CD4-positive, alpha-beta T cell (primary cell): Measurements from ENCODE around the gene HORMAD2. TPM values are rescaled to one million over a fixed set of nuclear protein-coding genes. Genes with fewer than 3 reads are reported as not detected.

ENCODE experiments used
- ATAC-seq: fragments of 200-7000 bp; cut with Tn5 transposase; one replicate; pipeline ENCODE4 v1.10.0; 2022; ENCODE audit warnings: mild to moderate bottlenecking; ENCODE audit not compliant: poor library complexity
- CTCF ChIA-PET: fragments of 350-600 bp; sonication (Branson Sonifier 250); formaldehyde crosslinking; loops from one replicate; lab custom pipeline; 2021; ENCODE audit warnings: antibody characterized with exemption, inconsistent platforms; lab: Charles Lee
- POLR2A ChIA-PET: fragments of 350-600 bp; sonication (Branson Sonifier 250); formaldehyde crosslinking; loops from one replicate; lab custom pipeline; 2021; ENCODE audit warnings: antibody characterized with exemption, inconsistent platforms; lab: Charles Lee
- DNase-seq, 14 experiments: peaks; one replicate each; pipeline ENCODE4 v3.0.0-alpha.2; 2013 to 2020; ENCODE audit warnings: mixed read lengths in 2 of 14
- H3K27ac ChIP-seq, 2 donors: one replicate each; pipeline versions ENCODE4 v1.5.1 to v1.7.0; 2013; ENCODE audit warnings: low read length in 2 of 2, low read depth in 1 of 2, mild to moderate bottlenecking in 1 of 2
- H3K27me3 ChIP-seq, 2 experiments: 1 replicate in 1 of 2; 2 replicates in 1 of 2; pipeline versions ENCODE4 v1.6.1 to v1.7.0; 2013; ENCODE audit warnings: low read length in 2 of 2, control low read depth in 1 of 2, mild to moderate bottlenecking in 1 of 2, moderate library complexity in 1 of 2; ENCODE audit not compliant: insufficient read depth in 2 of 2, control insufficient read depth in 1 of 2
- H3K36me3 ChIP-seq: one replicate; pipeline ENCODE4 v1.6.1; 2013; ENCODE audit warnings: low read length, control low read depth; ENCODE audit not compliant: insufficient read depth
- H3K4me1 ChIP-seq: one replicate; pipeline ENCODE4 v1.6.1; 2013; ENCODE audit warnings: low read length, control low read depth; ENCODE audit not compliant: insufficient read depth
- H3K4me3 ChIP-seq: one replicate; pipeline ENCODE4 v1.5.1; 2013; ENCODE audit warnings: mild to moderate bottlenecking, low read length, moderate library complexity
- H3K9me3 ChIP-seq, 2 experiments: 1 replicate in 1 of 2; 2 replicates in 1 of 2; pipeline versions ENCODE4 v1.6.1 to v1.7.0; 2013; ENCODE audit warnings: low read length in 2 of 2, mild to moderate bottlenecking in 2 of 2, control low read depth in 1 of 2, moderate library complexity in 1 of 2; ENCODE audit not compliant: control insufficient read depth in 1 of 2, insufficient read depth in 1 of 2
- H3K27ac Mint-ChIP-seq: one replicate; pipeline ENCODE4 v1.8.0; 2020; ENCODE audit warnings: mixed read lengths
- H3K27me3 Mint-ChIP-seq: one replicate; pipeline ENCODE4 v1.8.0; 2021; ENCODE audit warnings: mixed read lengths
- H3K36me3 Mint-ChIP-seq: one replicate; pipeline ENCODE4 v1.8.0; 2021; ENCODE audit warnings: low read depth, mixed read lengths
- H3K4me1 Mint-ChIP-seq: one replicate; pipeline ENCODE4 v1.8.0; 2021; ENCODE audit warnings: low read depth, mixed read lengths
- H3K4me3 Mint-ChIP-seq: one replicate; pipeline ENCODE4 v1.8.0; 2020; ENCODE audit warnings: mild to moderate bottlenecking, mixed read lengths
- H3K9me3 Mint-ChIP-seq: one replicate; pipeline ENCODE4 v1.8.0; 2020; ENCODE audit warnings: mixed read lengths
- CTCF ChIP-seq: fragments of 200-600 bp; IDR thresholded peaks from one replicate; pipeline ENCODE4 v1.8.0; 2022; ENCODE audit warnings: antibody characterized with exemption, mild to moderate bottlenecking
- intact Hi-C, 2 experiments: fragments of 100-400 bp; cut with DNase I in 1 of 2; cut with micrococcal nuclease in 1 of 2; formaldehyde crosslinking; loops; one replicate each; pipeline versions ENCODE4 v1.15.1 to v1.9.0; 2023 to 2025; cut with DNase I, micrococcal nuclease
- polyA plus RNA-seq, 2 donors: library from polyadenylated mRNA; unstranded; fragments of 120-200 nt; gene quantifications; one replicate each; pipeline ENCODE4 v1.2.1, GENCODE V29; 2013
- total RNA-seq, 174 experiments: library from RNA in 2 of 174; stranded (reverse) in 2 of 174; gene quantifications; one replicate each; pipeline ENCODE4 v1.2.3 and lab custom pipeline; 2021 to 2026

The HORMAD2 gene, protein sequence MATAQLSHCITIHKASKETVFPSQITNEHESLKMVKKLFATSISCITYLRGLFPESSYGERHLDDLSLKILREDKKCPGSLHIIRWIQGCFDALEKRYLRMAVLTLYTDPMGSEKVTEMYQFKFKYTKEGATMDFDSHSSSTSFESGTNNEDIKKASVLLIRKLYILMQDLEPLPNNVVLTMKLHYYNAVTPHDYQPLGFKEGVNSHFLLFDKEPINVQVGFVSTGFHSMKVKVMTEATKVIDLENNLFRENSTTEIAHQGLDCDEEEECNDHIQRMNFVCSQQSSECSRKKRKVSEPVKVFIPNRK
- total RNA-seq (not detected), total RNA-seq (lab: John Stamatoyannopoulos, UW) (0 to 0.47 (median 0) reads per million in 172 experiments)
- 0.05 TPM for polyA plus RNA-seq (2013, experiment 1 of 2)
- polyA plus RNA-seq (2013, experiment 2 of 2): not detected

- H3K9me3 Mint-ChIP-seq: peaks cover 2% of the 10 kb centered on the region
- H3K9me3 ChIP-seq: peaks cover 0 to 4% of the 10 kb centered on the region in 2 experiments
- H3K36me3 Mint-ChIP-seq: no peaks in the 10 kb centered on the region
- no peaks in the 10 kb centered on the region for H3K36me3 ChIP-seq
- intact Hi-C loops: loop anchor here in 1 of 2 experiments (10.0 kb wide), 1 partner anchor 685 kb away; no protein-coding TSS in a partner anchor
- H3K27ac ChIP-seq: no peak within 1 kb of the TSS
- H3K27ac Mint-ChIP-seq: no peak within 1 kb of the TSS
- no peak within 1 kb of the TSS for H3K4me3 Mint-ChIP-seq
- peaks cover 14% of the 10 kb centered on the region for H3K4me1 ChIP-seq
- no peaks in the 10 kb centered on the region for H3K27me3 Mint-ChIP-seq
- peak in 1 of 14 experiments; percentile 13 for DNase-seq
- no peak for TF ChIP-seq CTCF
- ChIA-PET POLR2A (no interaction called here), CTCF (interaction anchor here (1.6 kb wide), 1 partner anchor 9 kb away, joined by 4 read pairs; no protein-coding TSS in a partner anchor)
- ATAC-seq: no peak
- no peaks in the 10 kb centered on the region for H3K27me3 ChIP-seq
- H3K4me1 Mint-ChIP-seq: peaks cover 17% of the 10 kb centered on the region
- H3K4me3 ChIP-seq: no peak within 1 kb of the TSS
These were observed at the start of gene HORMAD2 for GRCh38 chr22:30079952-30080533. TSS of gene HORMAD2 (plus strand) at chr22:30080464. CDS start at chr22:30093953, 13,489 bp downstream.

DNA sequence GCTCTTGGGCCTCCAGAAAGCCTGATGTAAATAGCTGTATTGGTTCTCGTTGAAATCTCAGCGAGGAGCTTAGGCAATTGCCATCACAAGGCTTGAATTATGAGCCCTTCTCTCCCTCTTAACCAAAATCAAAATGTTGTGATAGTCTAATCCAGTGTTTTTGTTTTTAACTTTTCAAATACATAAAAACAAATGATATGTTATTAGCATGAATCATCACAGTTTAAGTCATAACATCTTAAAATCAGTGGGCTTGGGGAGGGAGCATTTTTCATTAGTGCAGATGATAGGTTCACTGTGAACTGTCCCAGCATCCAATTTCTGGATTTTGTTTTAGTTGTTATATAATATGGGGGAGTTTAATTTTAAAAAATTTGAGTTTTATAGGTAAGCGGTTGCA is 48.9 kb upstream of the HORMAD2 start:
- POLR2A ChIA-PET: no interaction called here
- H3K36me3 Mint-ChIP-seq: peaks cover 22% of the 10 kb centered on the region
- Histone ChIP-seq H3K36me3 (peaks cover 15% of the 10 kb centered on the region), H3K4me3 (no peak overlapping the region), H3K27ac (no peak overlapping the region), H3K4me1 (no peaks in the 10 kb centered on the region), H3K9me3 (no peaks in the 10 kb centered on the region), H3K27me3 (no peaks in the 10 kb centered on the region)
- no peaks in the 10 kb centered on the region for H3K9me3 Mint-ChIP-seq
- intact Hi-C loops: no loop called here
- peaks cover 5% of the 10 kb centered on the region for H3K4me1 Mint-ChIP-seq
- H3K4me3 Mint-ChIP-seq: no peak overlapping the region
- no peak overlapping the region for H3K27ac Mint-ChIP-seq
- DNase-seq (no peak), ATAC-seq (no peak)
- TF ChIP-seq CTCF: no peak
- CTCF ChIA-PET: no interaction called here
- H3K27me3 Mint-ChIP-seq: no peaks in the 10 kb centered on the region

DNA sequence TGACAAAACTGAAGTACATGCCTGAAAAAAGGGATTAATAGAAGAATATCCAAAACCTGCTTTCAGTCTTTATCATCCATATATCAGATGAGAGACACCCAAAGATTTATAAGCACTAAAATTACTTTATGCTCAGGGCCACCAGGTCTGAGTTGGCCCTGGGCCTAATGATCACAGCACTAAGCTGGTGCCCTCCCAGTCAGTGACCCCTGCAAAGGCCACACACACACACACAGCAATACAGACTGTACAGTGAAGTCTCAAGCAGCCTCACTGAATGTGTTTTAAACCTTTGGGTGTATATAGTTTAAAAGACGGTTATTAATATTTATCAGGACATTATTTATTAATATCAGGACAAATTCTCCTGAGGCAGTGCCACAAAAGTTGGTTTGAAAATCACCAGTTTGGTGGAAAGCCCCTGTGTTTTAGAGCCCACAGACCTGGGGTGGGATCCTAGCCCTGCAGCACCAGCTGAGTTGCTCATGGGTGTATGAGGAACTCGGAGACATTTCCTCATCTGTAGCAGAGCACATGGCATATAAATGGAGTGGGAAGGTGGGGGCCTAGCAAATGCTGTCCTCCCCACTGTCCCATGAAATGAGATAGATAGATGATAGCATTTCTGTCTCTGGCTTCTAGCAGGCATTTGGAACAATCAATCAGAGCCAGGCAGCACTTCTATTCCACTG is 48.4 kb upstream of the HORMAD2 start:
- ChIA-PET CTCF (no interaction called here), POLR2A (no interaction called here)
- Histone ChIP-seq H3K27me3 (no peaks in the 10 kb centered on the region), H3K27ac (no peak overlapping the region), H3K4me1 (no peaks in the 10 kb centered on the region), H3K9me3 (no peaks in the 10 kb centered on the region), H3K36me3 (peaks cover 9% of the 10 kb centered on the region), H3K4me3 (no peak overlapping the region)
- Mint-ChIP-seq H3K4me1 (peaks cover 4% of the 10 kb centered on the region), H3K36me3 (peaks cover 16% of the 10 kb centered on the region), H3K27me3 (no peaks in the 10 kb centered on the region), H3K9me3 (no peaks in the 10 kb centered on the region), H3K4me3 (no peak overlapping the region), H3K27ac (peak overlapping the region; percentile 24)
- intact Hi-C loops: no loop called here
- DNase-seq (no peak), ATAC-seq (no peak)
- TF ChIP-seq CTCF: no peak
